AG04450 (cell line): ENCODE data around the gene PAM. TPM values are rescaled to one million over a fixed set of nuclear protein-coding genes. Genes with fewer than 3 reads are reported as not detected.

Experiments used
- CTCF ChIA-PET: fragments of 300-600, 350-600 bp; formaldehyde crosslinking; extraction: SDS; loops from one replicate; lab custom pipeline; 2022; ENCODE audit warnings: antibody characterized with exemption, inconsistent platforms; lab: Charles Lee
- POLR2A ChIA-PET: fragments of 350-600 bp; formaldehyde crosslinking; extraction: SDS; loops from one replicate; lab custom pipeline; 2021; ENCODE audit warnings: antibody characterized with exemption, inconsistent platforms; lab: Yijun Ruan, JAX
- DNase-seq: peaks from one replicate; pipeline ENCODE4 v3.0.0-alpha.2; 2011; ENCODE audit warnings: low read depth, low spot score
- H3K27ac ChIP-seq: one replicate; pipeline ENCODE4 v1.5.1; 2012; ENCODE audit warnings: low read depth, low read length, control low read depth
- H3K27me3 ChIP-seq: one replicate; pipeline ENCODE4 v1.6.0; 2012; ENCODE audit warnings: low read length; ENCODE audit not compliant: control insufficient read depth, insufficient read depth
- H3K4me3 ChIP-seq: 2 replicates; pipeline ENCODE4 v1.5.1; 2011; ENCODE audit warnings: mild to moderate bottlenecking, low read depth, low read length, control low read depth
- H3K9me3 ChIP-seq: 2 replicates; pipeline ENCODE4 v1.5.1; 2012; ENCODE audit warnings: low read length; ENCODE audit not compliant: control insufficient read depth, insufficient read depth
- CTCF ChIP-seq: IDR thresholded peaks from 2 replicates; pipeline ENCODE4 v1.5.1; 2011; ENCODE audit warnings: low read depth, low read length, control low read depth, inconsistent platforms
- polyA plus RNA-seq: library from polyadenylated mRNA; depleted of rRNA; stranded (reverse); fragments of >200 nt; gene quantifications from 2 replicates; pipeline ENCODE4 v1.2.3, GENCODE V29; 2011

PAM gene
- polyA plus RNA-seq, 1 experiment = 307 TPM

GRCh38 chr5:103019804-103020203, 264.7 kb downstream of the PAM start:
- POLR2A ChIA-PET = no interaction called here
- Histone ChIP-seq H3K27ac (no peak overlapping the region), H3K4me3 (no peak overlapping the region), H3K9me3 (no peaks in the 10 kb centered on the region), H3K27me3 (no peaks in the 10 kb centered on the region)
- TF ChIP-seq CTCF = no peak
- DNase-seq = no peak
- CTCF ChIA-PET = interaction anchor here (1.0 to 1.6 kb wide), 3 partner anchors 11 to 338 kb away, joined by 3 to 6 read pairs (median 6); no protein-coding TSS in a partner anchor

GRCh38 chr5:103021314-103021713, 266.2 kb downstream of the PAM start:
- no peak for TF ChIP-seq CTCF
- no peaks in the 10 kb centered on the region for H3K9me3 ChIP-seq
- H3K27ac ChIP-seq = no peak overlapping the region
- H3K4me3 ChIP-seq = no peak overlapping the region
- CTCF ChIA-PET = interaction anchor here (0.9 to 1.6 kb wide), 3 partner anchors 10 to 18 kb away, joined by 4 to 6 read pairs (median 6); no protein-coding TSS in a partner anchor
- POLR2A ChIA-PET = no interaction called here
- DNase-seq = no peak
- no peaks in the 10 kb centered on the region for H3K27me3 ChIP-seq

DNA sequence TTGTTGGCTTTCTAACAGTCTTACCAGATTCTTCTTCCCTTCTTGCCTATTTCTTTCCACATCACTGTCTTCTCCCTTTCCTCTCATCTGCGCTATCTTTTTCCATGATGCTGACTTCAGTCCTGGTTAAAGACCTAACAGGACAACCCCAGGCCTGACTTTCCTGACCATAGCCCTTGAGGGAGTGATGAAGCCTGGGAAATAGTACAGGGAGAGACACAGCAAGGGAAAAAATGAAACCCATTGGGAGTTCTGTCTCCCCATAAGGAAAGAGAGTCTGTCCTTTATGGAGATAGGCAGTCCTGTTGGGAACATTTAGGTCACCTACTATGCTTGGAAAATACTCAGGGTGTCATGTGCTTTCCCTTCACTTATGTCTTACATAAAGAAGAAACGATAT, 272.2 kb downstream of the PAM start:
- ChIA-PET POLR2A (no interaction called here), CTCF (interaction anchor here (1.0 to 2.7 kb wide), 3 partner anchors 56 to 444 kb away, joined by 3 to 6 read pairs (median 3); no protein-coding TSS in a partner anchor)
- Histone ChIP-seq H3K27me3 (no peaks in the 10 kb centered on the region), H3K27ac (no peak overlapping the region), H3K9me3 (no peaks in the 10 kb centered on the region), H3K4me3 (no peak overlapping the region)
- TF ChIP-seq CTCF = no peak
- no peak for DNase-seq

GRCh38 chr5:103031607-103032006, 276.5 kb downstream of the PAM start:
- ChIA-PET CTCF (interaction anchor here (0.6 to 2.5 kb wide), 12 partner anchors 8 to 474 kb away, joined by 3 to 13 read pairs (median 6); no protein-coding TSS in a partner anchor), POLR2A (no interaction called here)
- peak; percentile 58 for TF ChIP-seq CTCF
- no peak overlapping the region for H3K4me3 ChIP-seq
- H3K27ac ChIP-seq = no peak overlapping the region
- no peak for DNase-seq
- no peaks in the 10 kb centered on the region for H3K27me3 ChIP-seq
- peaks cover 11% of the 10 kb centered on the region; the same call in 1 of the 2 replicates for H3K9me3 ChIP-seq

GRCh38 chr5:103033696-103034095, 278.6 kb downstream of the PAM start:
- Histone ChIP-seq H3K4me3 (no peak overlapping the region), H3K27me3 (no peaks in the 10 kb centered on the region), H3K9me3 (peaks cover 11% of the 10 kb centered on the region; the same call in 1 of the 2 replicates), H3K27ac (no peak overlapping the region)
- DNase-seq = no peak
- TF ChIP-seq CTCF = no peak
- ChIA-PET CTCF (interaction anchor here (1.3 kb wide), 1 partner anchor 353 kb away, joined by 3 read pairs; no protein-coding TSS in a partner anchor), POLR2A (no interaction called here)
